ENCODE results near the gene RAET1E.
A peak's percentile ranks its signal among the peaks of the same experiment; 100 is the strongest.
"Not testable (repeated sequence)": the region's sequence is repeated elsewhere in the genome, so short reads cannot be mapped to it uniquely, and the experiment has no call there.

Gene RAET1E

GRCh38 chr6:149908480-149908879, 10.6 kb upstream of the RAET1E start:
- DNase-seq, result not testable (repeated sequence)

GRCh38 chr6:149907317-149907716, 9.4 kb upstream of the RAET1E start:
- DNase-seq, result no peak

GRCh38 chr6:149906405-149906804, 8.5 kb upstream of the RAET1E start:
- no peak for DNase-seq

GRCh38 chr6:149905911-149906371, 8.0 kb upstream of the RAET1E start:
- no peak for DNase-seq

GRCh38 chr6:149905371-149905910, 7.5 kb upstream of the RAET1E start:
- DNase-seq, result no peak

- no peak for DNase-seq
These were observed 6.9 kb upstream of the RAET1E start for GRCh38 chr6:149904661-149905370.

GRCh38 chr6:149903938-149904611, 6.2 kb upstream of the RAET1E start:
- no peak for DNase-seq

- DNase-seq, result no peak
These were observed 3.7 kb upstream of the RAET1E start for GRCh38 chr6:149901444-149902140.

- no peak for DNase-seq
These were observed 2.9 kb upstream of the RAET1E start for GRCh38 chr6:149900620-149901443.

- no peak for DNase-seq
These were observed 2.2 kb upstream of the RAET1E start for GRCh38 chr6:149899926-149900619.

- no peak for DNase-seq
These were observed 1.6 kb upstream of the RAET1E start for GRCh38 chr6:149899486-149899885.

- no peak for DNase-seq
These were observed 1.1 kb upstream of the RAET1E start for GRCh38 chr6:149898966-149899365.

- DNase-seq, result no peak
These were observed 757 bp downstream of the RAET1E start for GRCh38 chr6:149897015-149897697.

- no peak for DNase-seq
These were observed 1.4 kb downstream of the RAET1E start for GRCh38 chr6:149896491-149896890.

GRCh38 chr6:149895833-149896271, 2.1 kb downstream of the RAET1E start:
- DNase-seq, result peak; percentile 32

GRCh38 chr6:149895048-149895590, 2.8 kb downstream of the RAET1E start:
- no peak for DNase-seq

GRCh38 chr6:149891864-149892263, 6.0 kb downstream of the RAET1E start:
- DNase-seq, result not testable (repeated sequence)

GRCh38 chr6:149891259-149891658, 6.7 kb downstream of the RAET1E start:
- DNase-seq, result no peak

GRCh38 chr6:149890629-149891045, 7.3 kb downstream of the RAET1E start:
- DNase-seq, result no peak

- no peak for DNase-seq
These were observed 8.6 kb downstream of the RAET1E start for GRCh38 chr6:149889326-149889725.

- no peak for DNase-seq
These were observed 9.3 kb downstream of the RAET1E start for GRCh38 chr6:149888659-149889058.
